COLO668 (cell line): ENCODE data around the gene CLEC17A.
"Not testable (repeated sequence)": the region's sequence is repeated elsewhere in the genome, so short reads cannot be mapped to it uniquely, and the experiment has no call there.

Source experiments
- DNase-seq: peaks from one replicate; lab custom pipeline; 2025; ENCODE audit not compliant: unreplicated experiment; lab: John Stamatoyannopoulos, UW

CLEC17A gene, protein sequence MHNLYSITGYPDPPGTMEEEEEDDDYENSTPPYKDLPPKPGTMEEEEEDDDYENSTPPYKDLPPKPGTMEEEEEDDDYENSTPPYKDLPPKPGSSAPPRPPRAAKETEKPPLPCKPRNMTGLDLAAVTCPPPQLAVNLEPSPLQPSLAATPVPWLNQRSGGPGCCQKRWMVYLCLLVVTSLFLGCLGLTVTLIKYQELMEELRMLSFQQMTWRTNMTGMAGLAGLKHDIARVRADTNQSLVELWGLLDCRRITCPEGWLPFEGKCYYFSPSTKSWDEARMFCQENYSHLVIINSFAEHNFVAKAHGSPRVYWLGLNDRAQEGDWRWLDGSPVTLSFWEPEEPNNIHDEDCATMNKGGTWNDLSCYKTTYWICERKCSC

DNA sequence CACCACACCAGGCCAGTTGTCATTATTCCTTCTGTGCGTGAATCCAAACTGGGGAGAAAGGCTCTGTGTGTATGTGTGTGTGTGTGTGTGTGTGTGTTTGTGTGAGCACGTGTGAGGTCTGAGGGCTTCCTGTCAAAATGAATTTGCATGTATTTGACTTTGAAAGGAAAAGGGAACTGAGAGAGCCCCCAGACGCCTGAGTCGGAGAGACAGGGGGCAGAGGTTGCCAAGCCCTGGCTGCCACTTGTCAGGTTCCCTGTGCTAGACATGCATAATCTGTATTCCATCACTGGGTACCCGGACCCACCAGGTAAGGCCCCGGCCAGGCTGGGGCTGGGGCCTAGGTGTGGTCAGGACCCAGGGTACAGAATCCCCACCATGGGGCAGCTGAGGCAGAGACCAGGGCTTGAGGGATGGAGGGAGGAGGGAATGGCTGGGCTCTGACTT is at the start of gene CLEC17A:
CLEC17A (plus strand) TSS at position 191 of the 447 bp plus-strand sequence; CDS start at position 268, 77 bp downstream.
- no peak for DNase-seq

DNA sequence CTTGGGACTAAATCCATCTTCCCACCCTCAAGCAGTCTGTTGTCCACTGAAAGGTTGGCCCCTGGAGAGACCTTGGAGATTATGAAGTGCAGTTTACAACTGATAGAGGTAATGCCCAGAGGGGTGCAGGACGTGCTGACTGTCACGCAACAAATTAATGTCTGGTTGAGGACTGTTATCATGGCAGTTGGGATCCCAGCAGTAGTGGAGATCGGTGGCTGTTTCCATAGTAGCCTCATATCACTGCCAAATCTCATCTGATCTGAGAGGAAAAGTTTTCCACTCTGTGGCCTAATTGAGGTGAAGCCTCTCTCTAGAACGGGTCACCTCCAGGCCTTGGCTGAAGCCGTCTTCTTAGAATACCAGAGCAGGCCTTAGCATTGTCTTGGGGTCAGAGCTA is 49.4 kb upstream of the CLEC17A start:
- no peak for DNase-seq

DNA sequence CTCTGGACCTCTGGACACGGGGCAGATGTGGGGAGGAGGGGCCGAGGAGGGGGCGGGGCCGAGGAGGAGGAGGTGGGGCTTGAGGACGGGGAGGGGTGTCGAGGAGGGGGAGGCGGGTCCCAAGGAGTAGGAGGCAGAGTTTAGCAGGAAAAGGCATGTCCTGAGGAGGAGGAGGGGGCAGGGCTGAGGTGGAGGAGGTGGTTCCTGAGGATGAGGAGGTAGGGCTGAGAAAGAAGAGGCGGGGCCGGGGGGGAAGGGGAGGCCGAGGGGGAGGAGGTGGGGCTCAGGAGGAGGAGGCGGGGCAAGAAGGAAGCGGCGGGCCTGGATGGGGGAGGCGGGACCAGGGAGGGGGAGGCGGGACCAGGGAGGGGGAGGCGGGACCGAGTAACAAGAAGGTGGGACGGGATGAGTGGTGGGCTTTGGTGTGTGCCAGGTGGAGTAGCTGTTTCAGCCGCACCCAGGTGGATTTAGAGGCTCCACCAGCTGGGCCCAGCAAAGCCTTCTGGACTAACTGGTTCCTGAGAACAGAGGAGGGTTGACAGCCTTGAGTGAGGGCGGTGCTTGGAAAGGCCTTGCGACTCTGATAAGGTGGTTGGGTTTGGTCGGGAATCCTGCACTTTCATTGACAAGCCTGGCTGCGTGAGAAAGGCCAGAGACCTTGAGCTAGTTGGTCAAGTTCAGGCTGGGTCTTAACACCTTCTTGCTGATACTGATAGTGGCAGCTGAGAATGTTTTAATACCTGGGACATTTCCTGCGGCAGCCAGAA is 45.8 kb upstream of the CLEC17A start:
- DNase-seq: no peak

DNA sequence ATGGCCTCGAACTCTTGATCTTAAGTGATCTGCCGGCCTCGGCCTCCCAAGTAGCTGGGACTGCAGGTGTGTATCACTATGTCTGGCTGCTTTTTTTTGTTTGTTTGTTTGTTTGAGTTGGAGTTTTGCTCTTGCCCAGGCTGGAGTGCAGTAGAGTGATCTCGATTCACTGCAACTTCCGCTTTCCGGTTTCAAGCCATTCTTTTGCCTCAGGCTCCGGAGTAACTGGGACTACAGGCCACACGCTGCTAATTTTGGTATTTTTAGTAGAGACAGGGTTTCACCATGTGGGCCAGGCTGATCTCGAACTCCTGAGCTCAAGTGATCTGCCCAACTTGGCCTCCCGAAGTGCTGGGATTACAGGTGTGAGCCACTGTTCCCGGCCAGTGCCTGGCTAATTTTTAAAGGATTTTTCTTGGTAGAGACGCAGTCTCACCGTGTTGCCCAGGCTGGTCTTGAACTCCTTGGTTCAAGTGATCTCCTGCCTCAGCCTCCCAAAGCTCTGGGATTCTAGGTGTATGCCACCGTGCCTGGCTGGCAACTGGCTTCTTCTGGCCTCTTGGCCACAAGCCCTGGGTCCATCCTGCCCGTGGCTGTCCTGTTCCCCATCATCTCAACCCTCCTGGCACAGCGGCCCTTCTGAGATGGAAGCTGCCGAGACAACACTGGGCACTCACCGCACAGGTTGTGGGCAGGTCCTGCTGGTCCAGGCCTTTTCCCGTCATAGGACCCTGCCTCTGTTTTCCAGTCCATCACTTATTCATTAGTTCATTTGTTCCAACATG is 42.0 kb upstream of the CLEC17A start:
- DNase-seq: no peak

DNA sequence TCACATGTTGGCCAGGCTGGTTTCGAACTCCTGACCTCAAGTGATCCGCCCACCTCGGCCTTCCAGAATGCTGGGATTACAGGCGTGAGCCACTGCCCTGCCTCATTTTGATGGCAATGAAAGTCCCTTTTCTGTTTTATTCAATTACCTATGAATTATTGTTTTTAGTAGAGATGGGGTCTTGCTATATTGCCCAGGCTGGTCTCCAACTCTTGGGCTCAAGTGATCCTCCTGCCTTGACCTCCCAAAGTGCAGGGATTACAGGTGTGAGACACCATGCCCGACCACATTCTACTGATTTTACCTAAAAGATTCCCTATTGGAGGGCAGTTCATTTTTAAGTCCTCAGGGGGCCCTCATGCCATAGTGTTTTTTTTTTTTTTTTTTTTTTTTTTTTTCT is 40.9 kb upstream of the CLEC17A start:
- DNase-seq: not testable (repeated sequence)

DNA sequence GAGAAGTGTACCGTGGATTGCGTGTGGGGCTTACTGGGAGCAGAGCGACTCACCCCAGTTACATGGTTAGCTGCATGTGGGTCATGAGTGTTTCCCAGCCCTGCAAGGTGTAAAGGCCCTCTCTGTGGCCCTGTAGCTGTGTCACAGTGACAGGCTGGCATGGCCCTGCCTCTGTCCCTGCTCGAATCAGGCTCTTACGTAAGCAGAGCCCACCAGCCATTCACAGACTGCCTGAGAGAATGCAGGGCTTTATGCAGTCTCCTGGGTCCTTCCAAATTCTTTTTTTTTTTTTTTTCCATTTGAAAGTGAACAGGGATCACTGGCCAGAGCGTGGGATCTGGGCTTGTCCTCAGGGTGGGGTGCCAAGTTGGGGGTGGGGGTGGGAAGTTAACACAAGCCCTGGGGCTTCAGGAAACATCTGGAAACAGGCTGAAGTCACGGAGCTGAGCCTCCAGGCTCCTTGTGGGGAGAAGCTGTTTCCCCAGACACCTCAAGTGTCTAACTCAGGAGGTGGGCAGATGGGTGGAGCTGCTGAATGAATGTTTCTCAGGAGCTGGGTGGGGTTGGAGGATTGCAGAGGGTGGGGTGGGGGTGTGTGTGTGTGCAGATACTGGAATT is 40.1 kb upstream of the CLEC17A start:
- no peak for DNase-seq

DNA sequence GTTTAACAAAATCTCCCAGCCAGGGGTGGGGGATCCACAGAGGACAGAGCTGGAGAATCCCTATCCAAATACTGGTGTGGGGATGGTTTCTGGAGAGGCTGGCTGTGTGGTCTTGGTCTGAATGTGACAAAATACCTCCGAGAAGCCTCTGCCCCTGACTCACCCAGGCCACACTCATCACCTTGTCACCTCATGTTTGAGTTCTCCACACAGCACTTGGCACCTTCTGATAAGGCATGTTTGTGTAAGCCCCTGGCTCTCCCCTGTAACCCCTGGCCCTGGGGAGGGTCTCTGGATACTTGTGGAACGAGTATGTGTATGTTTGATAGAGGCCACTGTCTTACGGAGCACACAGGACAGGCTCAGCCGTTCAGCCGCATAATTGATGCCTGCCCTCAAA is 38.8 kb upstream of the CLEC17A start:
- DNase-seq: no peak

DNA sequence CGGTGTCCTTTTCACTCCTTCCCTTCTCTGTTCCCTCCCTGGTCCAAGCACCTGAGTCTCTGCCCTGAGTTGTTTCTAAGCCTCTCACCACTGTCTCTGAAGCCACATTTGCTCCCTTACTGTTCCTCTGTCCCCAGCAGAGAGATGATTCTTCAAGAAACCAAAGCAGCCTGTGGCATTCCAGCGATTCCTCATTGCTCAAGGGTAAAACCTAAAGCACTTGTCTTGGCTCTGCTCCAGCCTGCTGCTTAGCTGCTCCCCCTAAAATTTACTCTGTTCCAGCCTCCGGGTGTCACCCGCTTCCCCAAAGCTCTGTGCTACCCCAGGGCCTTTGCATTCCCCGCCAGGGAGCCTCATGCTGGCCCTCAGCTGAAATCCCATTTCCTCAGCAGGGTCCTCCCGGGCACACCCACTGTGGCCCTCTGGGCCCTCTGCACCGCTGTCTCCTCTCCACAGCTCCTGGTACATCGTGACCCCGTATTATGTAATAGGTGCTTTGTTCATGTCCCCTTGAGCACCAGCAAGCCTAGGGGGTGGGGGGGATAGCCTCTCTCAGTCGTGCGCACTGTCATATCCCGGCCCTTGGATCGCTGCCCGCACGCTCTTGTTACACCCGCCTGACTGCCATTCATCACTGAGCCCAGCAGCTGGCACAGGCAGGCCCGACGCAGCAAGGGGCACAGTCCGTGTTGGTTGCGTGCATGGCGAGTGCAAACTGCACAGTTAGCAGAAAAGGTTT is 37.7 kb upstream of the CLEC17A start:
- DNase-seq: peak; percentile 76

DNA sequence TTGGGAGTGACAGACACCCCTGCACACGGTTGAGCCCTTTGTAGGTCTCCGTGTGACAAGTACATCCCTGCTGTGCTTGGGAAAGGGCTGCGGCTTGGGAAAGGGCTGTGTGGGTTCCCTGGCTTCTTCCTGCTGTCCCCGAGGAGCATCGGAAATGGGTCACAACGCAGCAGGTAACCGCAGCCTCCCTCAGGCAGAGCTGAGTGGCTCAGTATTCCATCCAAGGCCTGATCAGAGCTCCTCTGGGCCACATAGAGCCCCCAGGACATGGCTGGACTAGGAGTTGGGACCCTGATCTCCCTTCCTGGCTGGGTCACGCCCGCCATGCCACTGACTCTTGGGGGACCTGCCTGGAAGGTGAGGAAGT is 37.2 kb upstream of the CLEC17A start:
- no peak for DNase-seq

DNA sequence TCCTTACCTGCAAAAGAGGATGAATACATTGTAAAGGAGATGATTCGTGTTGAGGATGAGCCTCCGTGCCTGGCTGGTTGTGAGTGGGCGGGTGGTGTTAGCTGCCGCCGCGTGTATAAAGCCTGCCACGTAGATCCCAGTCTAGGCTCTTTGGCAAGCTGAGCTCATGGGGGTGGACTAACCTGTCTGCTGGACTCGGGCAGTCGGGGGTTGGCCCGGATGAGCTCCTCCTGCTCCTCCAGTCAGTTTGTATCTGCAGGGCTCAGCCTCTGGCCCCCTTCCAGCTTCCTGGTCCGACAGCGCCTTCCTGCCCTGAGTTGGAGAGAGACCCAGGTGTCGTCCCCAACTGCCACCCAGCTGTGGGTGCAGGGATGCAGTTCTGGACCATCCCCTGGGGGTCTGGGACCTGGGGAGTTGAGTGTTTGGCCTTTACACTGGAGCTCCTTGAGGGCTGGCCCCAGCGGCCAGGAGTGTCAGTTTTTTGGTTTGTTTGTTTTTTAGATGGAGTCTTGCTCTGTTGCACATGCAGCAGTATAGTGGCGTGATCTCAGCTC is 32.6 kb upstream of the CLEC17A start:
- no peak for DNase-seq

DNA sequence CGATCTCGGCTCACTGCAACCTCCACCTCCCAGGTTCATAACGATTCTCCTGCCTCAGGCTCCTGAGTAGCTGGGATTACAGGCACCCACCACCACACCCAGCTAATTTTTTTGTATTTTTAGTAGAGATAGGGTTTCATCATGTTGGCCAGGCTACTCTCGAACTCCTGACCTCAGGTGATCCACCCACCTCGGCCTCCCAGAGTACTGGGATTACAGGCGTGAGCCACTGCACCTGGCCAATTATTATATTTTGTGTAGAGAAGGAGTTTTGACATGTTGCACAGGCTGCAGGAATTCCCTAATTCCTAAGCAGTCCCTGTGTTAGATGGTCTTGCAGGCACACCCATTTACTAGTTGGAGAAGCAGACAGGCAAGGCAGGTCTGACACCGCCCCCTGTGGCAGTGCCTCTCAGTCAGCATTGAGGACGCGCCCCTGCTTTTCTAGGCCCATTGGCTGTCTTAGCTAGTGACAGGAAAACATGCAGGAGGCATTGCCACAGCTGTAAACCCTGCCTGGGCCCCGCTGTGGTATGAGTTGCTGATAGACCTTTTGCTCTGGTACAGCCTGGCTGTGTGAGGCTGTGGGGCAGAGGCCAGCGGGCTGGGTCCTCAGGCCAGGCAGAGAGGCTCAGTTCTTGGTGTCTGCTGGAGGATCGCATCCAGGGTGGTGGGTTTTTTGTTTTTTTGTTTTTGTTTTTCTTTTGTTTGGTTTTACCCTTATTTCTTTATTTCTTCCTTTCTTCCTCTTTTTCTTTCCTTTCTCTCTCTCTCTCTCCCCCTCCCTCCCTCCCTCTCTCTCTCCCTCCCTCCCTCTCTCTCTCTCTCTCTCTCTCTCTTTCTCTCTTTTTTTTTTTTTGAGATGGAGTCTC is 31.5 kb upstream of the CLEC17A start:
- DNase-seq: not testable (repeated sequence)

DNA sequence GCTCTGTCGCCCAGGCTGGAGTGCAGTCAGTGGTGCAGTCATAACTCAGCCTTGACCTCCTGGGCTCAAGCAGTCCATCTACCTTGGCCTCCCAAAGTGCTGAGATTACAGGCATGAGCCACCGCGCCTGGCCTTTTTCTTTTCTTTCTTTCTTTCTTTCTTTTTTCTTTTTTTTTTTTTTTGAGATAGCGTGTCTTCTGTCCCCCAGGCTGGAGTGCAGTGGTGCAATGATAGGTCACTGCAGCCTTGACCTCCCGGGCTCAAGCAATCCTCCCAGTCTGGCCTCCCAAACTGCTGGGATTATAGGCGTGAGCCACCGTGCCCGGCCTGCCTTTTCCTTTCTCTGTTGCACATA is 30.9 kb upstream of the CLEC17A start:
- DNase-seq: not testable (repeated sequence)

DNA sequence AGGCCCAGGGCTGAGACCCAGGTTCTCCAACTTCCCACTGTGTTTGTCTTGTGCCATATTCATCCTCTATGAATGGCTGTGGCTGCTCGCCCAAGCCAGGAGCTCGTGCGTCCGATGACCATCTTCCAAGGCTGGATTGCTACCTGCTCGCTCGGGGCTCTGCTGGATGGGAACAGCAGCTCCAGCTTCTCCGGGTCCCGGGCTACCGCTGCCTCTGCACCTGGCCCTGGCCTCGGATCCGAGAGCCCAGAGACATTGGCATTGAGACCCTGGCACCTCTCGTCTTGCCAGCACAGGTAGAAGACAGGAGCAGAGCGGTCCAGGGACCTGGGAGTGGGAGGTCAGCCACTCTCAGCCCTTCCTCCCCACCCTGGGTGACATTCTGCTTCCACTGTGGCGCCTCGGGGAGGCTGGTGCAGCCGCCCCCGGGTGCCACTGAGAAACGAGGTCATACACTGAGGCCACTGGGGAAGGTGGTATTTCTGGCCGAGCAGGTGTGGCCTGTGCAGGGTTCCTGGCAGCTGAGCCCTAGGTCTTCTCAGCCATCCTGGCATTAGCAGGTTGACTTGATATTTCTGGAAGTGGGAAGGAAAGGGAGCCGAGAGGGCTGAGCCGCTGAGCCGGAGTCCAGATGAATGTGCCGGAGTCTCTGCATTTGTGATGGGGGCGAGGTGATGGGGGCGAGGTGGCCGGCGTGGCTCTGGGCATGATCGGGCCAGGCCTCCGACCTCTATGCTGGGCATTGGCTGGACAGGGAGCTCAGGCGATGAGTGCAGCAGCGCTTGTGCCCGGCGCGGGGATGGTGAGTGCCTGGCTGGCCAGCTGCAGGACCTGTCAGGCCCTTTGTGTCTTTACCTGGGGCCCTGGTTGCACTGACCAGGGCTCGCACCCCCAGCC is 29.6 kb upstream of the CLEC17A start:
- DNase-seq: no peak

DNA sequence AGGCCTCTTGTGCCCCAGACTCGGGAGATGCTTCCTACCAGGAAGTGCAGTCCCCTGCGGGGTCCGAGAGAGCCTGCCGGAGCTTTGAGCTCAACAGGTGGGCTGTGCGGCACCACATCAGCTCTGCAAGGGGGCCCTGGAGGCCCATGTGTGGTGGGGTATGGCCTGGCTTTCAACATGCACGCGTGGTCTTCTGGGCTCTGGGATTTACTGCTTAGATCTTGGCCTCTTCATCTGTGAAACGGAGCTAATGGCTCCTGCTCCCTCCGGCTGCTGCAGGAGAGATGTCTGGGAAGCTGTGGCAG is 29.0 kb upstream of the CLEC17A start:
- no peak for DNase-seq

DNA sequence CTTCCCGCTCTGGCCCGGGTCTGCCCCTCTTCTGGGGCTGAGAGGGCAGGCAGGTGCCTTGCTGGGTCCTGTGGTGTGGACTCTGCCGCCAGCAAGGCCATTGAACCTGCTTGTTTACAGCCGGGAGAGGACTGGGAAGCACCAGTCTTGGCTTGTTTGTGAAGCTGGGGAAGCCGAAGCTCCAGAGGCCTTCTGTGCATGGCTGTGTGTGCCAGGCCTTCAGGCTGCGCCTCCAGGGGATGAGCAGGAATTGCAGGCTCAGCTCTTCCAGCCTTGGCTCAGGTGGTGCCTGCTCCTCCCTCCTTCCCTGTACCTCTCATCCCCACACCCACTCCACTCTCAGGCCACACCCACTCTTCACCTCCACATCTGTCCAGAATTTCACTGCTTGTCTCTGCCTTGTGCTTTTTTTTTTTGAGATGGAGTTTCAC is 28.5 kb upstream of the CLEC17A start:
- peak; percentile 43 for DNase-seq

DNA sequence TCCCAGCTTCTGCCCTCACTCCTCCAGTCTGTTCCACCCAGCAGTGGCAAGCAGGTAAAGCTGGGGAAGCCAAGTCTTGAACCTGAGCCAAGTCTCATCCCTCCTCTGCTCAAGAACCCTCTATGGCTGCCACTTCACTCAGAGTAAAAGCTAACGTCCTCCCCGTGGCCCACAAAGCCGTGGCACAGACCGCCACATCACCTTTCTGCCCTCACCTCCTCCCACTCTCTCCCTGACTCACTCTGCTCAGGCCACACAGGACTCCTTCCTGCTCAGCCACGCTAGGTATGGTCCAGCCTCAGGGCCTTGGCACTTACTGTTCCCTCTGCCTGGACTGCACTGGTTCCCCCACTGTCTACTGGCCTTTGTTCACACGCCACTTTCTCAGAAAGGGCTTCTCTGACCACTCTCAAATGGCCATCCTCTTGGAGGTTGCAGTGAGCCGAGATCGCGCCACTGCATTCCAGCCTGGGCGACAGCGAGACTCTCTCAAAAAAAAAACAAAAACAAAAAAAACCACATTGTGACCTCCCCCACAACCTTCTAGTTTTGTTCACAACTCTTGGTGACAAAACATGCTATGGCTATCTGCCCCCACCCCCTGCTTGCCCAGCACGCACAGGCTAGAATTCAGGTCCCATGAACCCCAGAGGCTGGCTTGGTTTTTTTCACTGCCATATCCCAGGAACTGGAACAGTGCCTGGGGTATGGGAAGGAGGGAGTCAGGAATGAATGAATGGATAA is 26.8 kb upstream of the CLEC17A start:
- DNase-seq: no peak

DNA sequence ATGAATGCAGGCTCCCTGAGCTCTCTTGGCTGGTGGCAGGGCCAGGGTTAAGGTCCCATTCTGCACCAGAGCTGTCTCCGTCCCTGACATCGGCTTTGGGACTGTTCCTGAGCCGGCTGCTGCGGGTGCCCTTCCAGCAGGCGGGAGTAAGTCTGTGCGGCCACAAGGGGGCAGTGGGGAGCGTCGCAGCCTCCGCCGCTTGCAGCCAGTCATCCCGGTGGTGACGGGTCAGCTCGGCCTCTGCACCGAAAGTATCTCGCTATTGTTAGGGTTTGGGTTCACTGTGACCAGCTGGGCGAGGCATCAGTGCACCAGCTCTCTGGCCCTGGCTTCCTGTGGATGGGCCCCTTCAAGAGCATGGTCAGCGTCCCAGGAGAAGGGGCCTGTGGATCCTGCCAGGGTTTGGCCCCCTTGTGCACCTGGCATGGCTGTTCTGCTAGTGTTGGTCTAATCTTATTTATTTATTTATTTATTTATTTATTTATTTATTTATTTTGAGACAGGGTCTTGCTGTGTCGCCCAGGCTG is 26.2 kb upstream of the CLEC17A start:
- peak; percentile 67 for DNase-seq
